DMS 273 treated with DMSO at 0.1 percent for 48 hours (cell line): ENCODE measurements around the gene DAB2IP.

Experiments
- DNase-seq: peaks from one replicate; lab custom pipeline; 2025; lab: John Stamatoyannopoulos, UW

The DAB2IP gene

DNA sequence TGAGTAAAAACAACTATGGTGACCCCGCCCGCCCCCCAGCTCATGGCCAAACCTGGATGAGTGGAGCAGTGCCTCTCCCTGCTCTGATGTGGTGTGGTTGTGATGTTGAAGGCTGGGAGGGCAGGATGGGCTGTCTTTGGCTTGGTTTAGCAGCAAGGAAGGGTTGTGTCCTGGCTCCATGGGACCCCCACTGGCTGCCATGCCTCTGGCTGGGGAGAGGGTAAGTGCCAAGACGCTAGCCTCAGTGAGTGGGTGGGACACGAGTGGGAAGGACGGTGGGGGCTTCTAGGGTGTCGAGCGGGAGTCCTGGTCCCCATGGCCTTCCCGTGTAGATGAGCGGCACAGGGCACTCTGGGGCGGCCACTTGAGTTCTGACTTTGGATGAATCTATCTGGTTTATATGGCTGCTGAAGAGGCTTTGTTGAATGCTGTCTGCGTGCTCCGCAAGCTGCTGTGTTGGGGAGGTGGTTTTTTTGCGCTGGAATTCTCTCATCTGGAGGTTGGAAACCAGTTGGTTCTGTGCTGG lies 50.4 kb downstream of the DAB2IP start:
- DNase-seq = no peak

DNA sequence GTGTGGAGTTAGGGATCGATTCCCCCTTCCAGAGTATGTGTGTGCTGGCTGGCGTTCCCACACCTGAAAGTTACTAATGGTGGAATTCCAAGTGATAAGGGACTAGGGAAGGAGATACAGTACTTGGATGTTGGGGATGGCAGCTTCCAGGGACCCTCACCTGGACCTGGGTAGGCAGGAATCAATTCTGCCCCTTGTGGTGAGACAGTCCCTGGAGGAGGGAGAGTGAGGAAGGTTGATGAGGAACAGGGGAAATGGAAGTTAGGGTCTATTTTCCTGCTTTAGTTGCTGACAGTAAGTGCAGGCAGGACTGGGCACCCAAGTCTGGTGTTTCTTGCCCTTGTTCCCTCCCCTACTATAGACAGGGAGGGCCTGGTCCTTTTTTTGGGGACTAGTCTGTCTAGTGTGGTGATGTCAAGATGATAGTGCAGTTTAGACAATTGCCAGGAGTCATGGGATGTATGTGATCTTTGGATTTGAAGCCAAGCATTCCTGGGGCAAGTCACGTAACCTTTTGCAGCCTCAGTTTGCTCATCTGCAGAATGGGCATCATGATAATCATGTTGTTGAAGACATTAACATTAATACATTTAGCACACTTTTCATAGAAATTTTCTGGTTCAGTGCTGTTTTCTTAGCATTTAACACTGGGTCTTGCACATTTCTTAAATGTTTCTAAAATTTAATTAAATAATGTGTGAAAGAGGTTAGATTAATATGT lies 51.7 kb downstream of the DAB2IP start:
- no peak for DNase-seq

DNA sequence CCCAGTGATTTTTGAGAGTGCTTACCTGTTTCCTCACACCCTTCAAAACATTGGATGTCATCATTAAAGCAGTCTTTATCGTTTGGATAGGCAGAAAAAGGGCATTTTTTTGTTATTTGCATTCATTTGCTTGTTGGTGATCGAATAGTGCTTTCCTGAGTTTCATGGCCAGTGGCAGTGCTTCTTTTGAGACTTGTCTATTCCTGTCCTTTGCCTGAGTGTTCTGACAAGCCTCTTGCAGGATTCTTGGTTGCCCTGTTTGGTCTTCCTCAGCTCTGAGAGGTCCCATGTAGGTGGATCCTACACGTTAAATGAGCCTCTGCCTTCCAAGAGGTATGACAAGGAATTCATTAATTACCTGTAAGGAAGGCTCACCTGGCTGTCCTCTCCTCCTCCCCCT lies 52.8 kb downstream of the DAB2IP start:
- DNase-seq = no peak

DNA sequence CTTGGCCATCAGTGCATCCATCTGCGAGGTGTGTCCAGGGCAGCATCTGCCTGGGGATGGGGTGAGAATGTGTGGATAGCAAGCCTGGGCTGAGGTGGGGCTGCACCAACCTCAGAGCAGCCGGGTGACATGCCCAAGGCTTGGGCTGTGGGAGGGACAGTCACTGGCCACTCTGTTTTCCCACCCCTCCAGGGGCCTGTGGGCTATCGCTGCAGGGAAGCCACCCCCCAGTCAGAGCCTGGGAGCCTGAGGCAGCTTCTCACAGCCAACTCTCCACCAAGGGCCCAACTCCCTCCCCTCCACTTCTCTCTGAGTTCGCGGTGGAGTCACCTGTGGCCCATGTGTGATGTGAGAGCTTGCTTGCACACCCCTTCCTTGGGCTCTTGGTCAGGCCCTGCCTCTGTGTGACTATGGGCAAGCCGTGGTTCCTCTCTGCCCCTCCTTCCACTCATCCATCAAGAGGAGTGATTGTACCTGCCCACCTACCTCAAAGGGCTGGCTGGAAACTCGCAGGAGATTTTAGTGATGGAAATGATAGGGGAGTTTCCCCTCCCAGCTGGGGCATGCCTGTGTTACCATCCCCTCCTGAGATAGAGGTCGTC lies 54.8 kb downstream of the DAB2IP start:
- DNase-seq = no peak

DNA sequence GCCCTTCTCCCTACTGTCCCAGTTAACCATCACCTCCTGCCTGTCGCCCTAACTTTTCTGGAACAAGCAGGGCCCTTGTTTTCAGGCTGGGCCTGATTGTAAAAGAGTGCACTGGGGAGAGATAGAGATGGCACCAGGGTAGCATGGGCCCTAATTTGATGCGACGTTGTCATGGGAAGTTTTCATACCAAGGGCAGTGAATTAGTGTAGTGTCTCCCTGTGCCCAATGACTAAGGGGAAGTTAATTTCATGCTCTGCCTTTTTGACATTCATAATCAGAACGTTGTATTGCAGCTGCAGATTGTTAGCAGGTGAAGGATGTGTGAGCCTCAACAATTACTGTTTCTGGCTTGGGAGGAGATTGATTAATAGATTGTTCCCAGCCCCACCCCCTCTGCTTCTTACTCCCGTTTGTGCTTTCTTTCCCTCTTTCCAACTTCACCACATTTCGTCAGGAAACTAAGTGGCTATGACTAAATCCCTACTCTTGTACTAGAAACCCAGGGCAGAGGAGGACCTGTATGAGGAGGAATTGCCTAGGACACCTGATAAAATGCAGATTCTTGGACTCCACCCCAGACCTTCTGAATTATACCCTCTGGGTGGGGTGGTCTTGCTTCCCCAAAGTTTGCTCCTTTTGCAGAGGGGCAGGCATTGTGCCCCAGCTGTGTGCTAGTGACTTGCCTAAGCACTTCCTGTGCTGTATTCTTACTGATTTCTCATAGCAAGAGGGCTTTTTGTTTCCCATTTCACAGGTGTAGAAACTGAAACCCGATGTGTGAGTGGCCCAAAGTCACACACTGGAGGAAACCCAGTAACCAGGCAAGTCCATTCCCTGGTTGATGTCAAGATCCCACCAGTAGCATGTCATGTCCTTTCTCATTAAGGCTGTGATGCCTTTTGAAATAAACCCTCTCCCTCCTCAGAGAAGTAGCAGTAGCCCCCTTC lies 56.3 kb downstream of the DAB2IP start:
- no peak for DNase-seq

DNA sequence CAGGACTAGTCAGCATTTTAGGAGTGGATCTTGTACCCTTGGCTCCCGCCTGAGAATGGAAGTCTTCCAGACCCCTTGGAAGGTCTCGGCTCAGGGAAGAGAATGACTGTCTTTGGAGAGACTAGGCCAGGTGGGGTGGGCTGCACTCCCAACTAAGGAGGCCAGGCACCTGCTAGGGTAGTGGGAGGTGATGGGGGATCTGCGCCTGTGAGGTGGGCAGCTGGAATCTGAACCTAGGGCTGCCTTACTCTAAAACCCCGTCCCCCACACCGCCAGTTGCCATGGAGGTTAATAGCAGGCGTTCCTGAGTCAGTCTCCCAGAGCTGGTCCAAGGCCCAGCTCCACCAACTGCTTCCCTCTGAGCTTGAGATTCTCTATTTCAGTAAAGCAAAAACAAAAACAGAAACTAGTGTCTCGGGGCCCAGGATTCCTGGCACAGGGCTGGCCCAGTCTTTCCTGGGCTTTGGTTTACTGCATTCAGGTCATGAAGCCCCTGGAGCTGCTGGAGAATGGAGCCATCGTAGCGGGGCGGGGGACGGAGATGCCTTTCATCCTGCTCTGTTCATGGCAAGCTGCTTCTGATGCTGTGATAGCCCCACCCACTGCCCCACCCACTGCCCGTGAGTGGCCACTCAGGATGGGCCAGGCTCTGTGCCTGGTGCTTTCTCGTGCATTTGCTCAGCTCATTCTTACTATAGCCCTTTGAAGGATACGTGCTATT lies 57.5 kb downstream of the DAB2IP start:
- DNase-seq = no peak

DNA sequence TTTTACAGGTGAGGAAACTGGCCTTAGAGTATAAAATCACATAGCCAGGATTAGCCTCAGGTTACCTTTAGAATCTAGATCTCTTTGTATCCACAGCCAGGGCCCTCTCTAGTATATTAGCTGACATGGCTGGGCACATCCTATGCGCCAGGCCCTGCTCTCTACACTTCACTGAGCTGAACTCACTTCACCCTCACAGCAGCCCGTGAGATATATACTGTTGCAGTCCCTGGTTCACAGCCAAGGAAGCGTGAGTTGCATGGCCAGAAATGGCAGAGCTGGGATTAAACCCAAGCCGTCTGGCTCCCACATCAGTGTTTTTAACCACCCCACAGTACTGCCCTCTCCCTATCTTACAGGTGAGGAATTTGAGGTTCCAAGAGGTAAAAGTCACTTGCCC lies 58.4 kb downstream of the DAB2IP start:
- peak; percentile 26 for DNase-seq

DNA sequence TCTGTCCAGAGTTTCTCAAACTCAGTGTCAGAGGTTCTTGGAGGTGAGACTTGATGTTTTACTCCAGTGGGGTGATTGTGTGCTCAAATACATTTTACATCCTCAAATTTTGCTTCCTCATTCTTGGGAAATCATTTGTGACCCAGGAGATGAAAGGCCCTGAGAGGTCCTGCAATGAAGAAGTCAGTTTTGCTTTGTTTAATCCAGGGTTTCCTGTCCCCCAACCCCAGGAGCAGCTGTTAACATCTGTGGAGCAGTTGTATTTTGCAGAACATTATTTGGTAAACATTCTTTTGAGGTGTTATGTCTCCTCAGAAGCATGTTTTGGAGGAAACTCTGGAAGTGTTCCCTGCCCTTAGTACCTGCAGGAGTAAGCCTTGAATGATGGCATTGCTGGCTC lies 59.8 kb downstream of the DAB2IP start:
- no peak for DNase-seq

DNA sequence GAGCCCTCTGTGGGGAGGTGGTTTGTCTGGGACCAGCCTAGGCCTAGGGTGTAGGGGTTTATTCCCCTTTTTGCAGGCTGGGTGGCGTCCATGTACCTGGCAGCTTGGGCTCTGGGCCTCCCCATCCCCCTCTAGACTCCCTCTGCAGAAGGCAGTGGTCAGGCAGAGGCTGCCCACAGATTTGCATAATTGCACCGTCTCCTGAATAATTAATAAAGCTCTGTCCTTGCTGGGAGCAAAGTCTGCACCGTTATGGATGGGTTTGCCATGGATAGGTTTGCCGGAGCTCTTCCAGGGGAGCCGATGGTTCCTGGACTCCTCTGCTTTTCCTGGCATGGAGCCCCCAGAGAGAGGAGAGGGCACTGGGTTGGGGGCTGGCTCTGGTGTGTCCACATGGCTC lies 60.4 kb downstream of the DAB2IP start:
- DNase-seq = no peak

DNA sequence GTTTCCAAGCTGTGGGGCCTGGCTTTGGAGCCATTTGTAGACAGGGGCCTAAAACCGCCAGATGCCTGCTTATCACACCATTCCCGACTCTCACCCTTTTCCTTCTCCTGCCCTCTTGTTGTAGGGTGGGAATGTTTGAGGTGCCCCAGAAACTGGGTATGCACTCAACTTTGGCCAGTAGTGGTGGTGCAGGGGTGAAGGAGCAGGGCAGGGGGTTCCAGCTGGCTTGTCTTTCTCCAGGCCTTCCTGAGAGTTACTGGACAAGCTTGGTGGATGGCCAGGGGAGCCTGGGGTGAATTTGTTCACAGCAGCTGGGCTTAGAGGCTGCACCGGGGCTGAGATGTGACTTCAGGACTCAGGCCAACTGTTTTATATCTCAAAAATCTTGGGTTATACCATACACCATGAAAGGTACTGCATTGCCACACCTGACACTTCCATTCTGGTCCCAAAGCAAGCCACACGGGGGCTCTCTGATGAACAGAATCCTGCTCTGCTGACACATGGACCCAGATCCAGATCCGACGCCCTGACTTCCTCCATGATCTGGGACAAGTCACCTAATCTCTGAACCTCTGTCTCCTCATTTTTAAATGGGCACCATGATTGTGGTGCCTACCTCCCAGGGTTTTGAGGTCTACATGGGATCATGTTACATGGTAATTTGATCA lies 62.1 kb downstream of the DAB2IP start:
- DNase-seq = no peak

DNA sequence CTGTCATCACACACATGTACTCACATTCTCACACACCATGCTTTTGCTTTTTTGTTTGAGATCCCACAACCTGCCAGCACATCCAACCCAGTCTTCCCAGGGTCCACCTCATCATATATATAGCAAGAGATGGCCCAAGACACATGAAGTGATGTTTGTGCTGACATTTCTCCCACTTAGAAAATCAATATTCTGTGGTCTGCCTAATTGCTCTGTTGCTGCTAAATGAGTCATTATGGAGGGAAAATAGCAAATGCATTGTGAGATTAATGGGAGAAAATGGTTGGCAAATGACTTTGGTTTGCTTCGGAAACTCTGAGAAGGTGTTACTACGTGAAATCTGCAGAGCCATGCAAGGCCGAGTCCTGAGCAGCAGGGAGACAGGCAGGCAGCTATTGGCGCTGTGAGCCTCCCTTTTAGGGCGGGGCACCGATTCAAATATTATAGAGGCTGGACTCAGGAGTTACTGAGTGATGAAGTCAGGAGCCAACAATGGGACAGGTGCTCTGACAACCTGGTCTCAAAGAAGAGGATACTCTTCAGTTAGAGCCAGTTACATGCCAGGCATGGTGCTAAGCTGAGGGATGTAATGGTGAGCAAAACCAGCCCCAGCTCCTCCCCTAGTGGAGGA lies 62.8 kb downstream of the DAB2IP start:
- DNase-seq = no peak

DNA sequence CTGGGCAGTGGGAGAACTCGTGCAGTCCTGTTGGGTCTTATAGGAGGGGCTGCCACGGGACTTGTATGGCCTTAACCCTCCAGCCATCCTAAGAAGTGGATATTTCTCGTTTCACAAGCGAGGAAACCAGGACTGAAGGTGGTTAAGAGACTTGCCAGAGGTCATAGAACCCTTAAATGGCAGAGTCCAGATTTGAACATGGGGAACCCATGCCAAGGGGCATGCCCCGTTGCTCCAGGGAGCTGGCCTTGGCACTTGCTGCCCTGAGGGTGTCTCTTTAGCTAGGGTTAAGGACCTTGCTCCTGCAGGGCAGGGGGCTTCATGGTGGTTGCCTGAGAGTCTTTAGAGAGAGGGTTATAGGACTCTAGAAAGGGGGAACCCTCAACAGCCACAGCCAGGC lies 63.4 kb downstream of the DAB2IP start:
- DNase-seq = no peak

DNA sequence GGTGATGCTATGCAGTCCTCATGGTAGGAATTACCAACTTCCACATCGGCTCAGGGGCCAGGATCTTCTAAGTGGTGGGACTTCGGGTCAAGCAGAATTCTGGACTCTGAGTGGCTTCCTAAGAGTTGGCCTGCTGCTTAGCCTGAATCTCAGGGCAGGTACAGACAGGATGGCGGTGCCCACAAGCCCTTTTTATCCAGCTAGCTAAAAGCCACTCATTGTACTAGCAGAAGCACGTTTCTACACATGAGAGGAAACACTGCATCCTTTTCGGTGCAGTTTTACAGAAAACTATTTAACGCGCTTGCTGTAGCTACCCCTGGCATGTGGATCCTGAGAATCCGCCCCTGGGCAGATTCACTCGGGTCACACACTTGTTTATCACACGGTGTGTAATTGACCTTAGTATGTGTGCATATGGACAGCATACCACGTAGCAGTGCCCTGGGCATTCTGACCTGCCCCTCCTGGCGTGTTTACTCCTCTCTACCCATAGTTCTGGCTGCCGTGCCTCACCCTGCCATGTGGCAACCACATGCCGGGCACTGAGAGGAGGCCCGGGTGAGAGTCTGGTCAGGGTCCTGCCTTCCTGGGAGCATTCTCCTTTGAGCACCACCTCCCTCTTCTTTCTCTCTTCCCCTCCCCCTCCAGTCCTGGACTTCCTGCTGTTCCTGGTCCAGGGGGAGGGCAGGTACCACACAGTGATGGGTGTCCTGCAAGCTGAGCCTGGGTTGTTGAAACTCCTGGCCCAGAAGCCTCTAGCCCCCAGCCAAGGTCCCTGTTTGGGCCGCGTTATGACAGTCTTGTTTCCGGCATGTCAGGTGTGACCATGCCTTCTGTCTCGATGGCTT lies 65.9 kb downstream of the DAB2IP start:
- no peak for DNase-seq

DNA sequence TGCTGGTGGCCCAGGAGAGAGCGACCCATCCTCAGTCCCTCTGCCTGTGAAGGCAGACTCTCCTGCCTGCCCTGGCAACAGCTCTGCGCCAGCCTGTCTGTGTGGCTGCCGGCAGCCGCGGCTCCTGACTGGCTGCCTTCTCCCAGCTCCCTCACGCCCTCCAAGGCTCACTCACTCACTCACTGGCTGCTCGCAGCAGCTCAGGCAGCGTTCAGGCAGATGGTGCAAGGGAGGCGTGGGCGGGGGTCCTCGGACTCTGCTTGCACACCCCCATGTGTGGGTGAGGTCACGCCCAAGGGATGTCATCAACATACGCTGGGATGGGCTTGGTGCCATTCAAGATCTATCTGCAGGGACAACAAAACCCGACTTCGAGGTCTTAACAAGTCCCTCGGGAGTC lies 66.7 kb downstream of the DAB2IP start:
- peak; percentile 45 for DNase-seq

DNA sequence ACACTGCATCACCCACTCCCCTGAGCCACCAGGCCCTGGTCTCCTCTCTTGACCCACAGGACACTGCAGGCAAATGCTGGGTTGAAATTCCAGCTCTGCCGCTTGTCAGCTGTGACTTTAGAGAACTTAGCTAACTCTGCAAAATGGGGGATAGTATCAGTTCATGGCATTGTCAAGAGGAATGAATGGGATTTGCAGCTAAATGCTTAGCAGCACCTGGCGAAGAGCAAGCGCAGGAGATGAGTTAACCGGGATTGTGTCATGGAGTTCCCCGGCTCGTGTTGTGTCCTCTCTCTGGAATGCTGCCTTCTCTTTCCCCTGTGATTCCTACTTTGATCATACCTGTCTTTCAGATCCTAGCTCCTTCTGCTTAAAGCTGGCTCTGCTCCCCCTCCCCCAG lies 67.1 kb downstream of the DAB2IP start:
- DNase-seq = no peak

DNA sequence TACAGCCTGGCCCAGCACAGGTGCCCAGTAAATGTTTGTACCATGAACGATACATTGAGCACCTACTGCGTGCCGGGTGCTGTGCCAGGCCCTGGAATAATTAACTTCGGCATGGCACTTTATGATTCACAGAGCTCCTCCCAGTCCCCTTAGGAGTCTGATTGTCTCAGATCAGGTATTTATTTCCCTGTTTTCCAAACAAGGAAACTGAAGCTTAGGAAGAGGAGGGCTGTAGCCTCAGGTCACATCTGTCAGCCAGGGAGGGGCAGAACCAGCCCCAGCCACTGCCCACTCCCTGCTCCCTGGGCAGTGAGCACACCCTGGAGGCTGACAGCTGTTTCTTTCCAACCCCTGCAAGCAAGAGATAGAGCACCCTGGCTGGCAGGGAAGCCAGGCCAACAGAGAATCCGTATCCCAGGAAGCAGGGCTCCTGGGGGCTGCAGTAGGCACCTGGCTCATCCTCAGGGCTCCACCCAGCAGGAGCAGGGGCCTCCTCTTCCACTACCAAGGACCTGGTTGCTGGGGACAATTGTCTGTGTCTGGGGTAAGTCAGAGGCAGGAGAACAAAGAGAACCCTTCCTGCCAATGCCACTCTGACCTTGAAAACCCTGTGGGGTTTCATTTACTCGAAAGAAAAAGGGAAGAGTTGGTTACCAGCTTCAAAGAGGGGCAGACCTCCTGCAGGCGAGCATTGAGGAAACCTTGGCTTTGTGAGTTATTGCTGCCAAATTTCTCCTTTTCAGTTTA lies 69.0 kb downstream of the DAB2IP start:
- no peak for DNase-seq

DNA sequence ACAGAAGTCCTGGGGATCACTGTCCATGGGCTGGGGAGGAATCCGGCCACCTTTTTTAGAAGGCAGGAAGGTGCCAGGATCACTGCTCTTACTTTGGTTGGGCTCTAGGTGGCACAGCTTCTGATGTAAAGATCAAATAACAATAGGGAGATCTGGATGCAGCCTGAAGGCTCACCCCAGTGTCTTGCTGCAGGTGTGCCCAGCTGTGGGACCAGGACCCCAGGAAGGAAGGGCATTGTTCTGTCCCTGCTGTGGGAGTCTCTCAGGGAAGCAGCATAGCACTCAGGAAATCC lies 69.6 kb downstream of the DAB2IP start:
- no peak for DNase-seq

DNA sequence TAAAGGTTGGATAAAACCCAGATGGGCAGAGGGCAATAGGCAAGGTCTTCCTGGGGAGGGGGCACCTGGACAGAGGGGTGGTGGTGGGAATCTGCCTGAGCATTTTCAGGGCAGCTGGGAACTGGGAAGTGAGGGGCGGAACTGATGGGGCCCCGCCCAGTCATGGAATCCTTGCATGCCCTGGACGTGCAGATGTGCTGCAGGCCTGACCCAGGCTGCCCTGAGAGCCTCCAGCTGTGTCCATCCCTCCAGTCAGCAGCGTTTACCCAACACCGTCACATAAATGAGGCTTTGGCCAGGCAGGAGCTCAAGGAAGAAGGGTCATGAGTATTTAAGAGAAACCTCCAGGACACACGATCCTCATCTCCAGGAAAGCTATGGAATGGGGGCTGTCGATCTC lies 70.3 kb downstream of the DAB2IP start:
- no peak for DNase-seq

DNA sequence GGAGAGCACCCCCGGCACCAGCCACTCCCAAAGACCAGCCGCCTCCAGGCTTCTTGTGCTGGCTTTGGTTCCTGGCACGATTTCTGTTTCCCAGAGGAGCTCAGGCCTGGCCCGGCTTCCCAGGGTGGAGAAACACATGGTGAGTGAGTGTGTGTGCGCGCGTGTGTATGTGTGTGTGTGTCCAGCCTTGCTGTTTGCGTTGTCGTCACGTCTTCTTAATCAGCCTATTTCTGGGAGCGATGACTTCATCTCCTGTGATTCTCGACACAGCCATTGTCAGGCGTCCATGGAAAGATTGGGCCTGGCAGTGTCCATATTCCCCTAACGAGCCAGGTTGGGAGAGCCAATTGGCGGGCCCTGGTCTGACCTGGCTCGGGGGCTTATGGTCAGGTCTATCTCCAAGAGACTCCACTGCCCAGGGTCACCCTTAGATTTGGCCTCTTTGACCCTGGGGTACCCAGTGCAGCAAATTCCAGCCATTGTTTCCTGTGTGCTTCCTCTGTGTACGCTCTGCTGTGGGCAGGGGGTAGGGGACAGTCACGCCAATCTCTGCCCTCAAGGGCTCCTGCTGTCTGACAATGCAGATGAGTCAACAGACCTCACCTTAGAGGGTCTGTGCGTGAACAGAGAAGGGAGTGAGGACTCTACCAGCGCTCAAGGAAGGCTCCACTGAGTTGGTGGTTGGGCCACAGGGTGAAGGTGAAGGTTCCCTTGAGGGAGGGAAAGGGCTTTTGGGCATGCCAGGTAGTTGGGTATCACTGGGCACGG lies 73.8 kb downstream of the DAB2IP start:
- no peak for DNase-seq
